ENCODE measurements around the gene GJB5.
A peak's percentile ranks its signal among the peaks of the same experiment; 100 is the strongest.
"Not testable (repeated sequence)": the region's sequence is repeated elsewhere in the genome, so short reads cannot be mapped to it uniquely, and the experiment has no call there.

Gene GJB5

DNA sequence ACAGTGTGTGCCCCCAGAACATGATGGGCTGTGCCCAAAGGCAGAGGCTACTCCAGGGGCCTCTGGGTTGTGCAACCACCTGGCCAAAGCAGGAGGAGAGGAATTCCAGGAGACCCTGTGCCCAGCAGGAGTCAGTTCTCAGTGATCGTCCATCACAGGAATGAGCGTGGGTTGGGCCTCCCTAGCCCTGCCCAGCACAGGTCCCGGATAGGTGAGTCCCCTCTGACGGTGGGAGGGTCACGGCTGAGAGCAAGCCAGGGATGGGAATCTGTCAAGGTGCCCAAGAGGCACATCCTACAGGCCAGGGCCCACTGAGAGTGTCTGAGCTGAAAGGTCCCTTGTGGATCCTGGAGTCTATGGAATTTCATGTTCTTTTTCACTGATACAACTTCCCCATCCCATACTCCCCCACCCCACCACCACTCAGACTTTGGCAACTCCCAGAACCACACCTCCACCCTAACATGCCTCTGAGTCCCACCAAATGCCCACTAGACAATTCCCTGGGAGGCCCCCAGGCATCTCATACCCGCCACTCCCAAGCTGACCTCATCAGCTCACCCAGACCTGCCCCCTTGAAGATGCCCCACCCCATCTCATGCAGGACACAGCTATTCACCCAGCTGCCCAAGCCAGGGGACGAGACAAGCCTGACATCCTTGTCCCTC is 7.8 kb downstream of the GJB5 start:
- no peak for DNase-seq (ENCODE audit: low read depth)
- TF ChIP-seq, protein P1, sequence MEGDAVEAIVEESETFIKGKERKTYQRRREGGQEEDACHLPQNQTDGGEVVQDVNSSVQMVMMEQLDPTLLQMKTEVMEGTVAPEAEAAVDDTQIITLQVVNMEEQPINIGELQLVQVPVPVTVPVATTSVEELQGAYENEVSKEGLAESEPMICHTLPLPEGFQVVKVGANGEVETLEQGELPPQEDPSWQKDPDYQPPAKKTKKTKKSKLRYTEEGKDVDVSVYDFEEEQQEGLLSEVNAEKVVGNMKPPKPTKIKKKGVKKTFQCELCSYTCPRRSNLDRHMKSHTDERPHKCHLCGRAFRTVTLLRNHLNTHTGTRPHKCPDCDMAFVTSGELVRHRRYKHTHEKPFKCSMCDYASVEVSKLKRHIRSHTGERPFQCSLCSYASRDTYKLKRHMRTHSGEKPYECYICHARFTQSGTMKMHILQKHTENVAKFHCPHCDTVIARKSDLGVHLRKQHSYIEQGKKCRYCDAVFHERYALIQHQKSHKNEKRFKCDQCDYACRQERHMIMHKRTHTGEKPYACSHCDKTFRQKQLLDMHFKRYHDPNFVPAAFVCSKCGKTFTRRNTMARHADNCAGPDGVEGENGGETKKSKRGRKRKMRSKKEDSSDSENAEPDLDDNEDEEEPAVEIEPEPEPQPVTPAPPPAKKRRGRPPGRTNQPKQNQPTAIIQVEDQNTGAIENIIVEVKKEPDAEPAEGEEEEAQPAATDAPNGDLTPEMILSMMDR (conservative IDR thresholded peaks at IDR 0.05; ENCODE audit: low read depth, low read length) = no peak
- H3K4me3 ChIP-seq (ENCODE audit: low read depth, low read length) = no peak overlapping the region

DNA sequence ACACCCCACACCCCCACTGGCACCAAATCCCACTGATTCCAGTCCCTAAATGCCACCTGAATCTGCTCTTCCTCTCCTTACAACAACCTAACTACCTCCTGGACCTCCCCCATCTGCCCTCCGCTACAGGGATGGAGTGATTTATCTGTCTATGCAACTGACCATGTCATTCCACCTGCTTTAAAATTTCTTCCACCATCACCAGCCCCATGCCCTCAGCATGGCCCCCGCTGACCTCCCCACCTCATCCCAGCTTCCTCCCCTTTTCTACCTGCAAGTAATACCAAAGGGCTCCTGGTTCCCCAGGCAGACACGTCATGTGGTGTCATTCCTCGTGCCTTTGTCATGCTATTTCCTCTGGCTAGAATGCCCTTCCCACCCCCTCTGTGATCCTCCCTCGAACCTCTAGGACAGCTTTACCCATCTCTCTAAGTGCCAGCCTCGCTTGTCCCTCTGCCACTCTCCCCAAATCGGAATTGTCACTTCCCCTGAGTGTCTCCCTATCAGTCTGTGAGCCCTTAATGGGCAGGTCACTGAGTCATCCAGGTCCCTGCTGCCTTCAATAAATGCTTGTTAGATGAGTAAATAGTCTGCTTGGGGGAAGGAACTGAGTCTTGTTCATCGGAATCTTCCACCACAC is 8.4 kb downstream of the GJB5 start:
- H3K4me3 ChIP-seq (ENCODE audit: low read depth, low read length) = no peak overlapping the region
- TF ChIP-seq, protein P1 (conservative IDR thresholded peaks at IDR 0.05; ENCODE audit: low read depth, low read length) = no peak
- DNase-seq (ENCODE audit: low read depth) = peak; percentile 13

DNA sequence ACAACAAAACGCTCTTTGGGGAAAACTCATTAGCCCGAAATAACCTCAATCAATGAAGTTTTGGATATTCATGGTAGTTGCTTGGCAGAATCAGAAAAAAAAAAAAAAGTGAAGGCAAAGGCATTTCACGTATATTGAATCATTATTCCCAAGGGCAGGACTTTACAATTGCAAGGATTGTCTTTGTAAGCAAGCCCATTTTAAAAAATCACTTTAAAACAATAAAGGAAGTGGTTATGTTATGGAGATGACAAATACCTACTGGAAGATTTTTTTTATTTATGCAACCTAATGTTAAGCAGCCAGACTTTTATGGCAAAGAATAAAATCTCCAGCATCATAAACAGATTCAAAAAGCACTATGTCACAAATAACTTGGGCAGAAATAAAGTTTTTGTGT is 14.0 kb downstream of the GJB5 start:
- TF ChIP-seq, protein P1 (conservative IDR thresholded peaks at IDR 0.05; ENCODE audit: low read depth, low read length) = no peak
- DNase-seq (ENCODE audit: low read depth) = no peak
- H3K4me3 ChIP-seq (ENCODE audit: low read depth, low read length) = no peak overlapping the region

DNA sequence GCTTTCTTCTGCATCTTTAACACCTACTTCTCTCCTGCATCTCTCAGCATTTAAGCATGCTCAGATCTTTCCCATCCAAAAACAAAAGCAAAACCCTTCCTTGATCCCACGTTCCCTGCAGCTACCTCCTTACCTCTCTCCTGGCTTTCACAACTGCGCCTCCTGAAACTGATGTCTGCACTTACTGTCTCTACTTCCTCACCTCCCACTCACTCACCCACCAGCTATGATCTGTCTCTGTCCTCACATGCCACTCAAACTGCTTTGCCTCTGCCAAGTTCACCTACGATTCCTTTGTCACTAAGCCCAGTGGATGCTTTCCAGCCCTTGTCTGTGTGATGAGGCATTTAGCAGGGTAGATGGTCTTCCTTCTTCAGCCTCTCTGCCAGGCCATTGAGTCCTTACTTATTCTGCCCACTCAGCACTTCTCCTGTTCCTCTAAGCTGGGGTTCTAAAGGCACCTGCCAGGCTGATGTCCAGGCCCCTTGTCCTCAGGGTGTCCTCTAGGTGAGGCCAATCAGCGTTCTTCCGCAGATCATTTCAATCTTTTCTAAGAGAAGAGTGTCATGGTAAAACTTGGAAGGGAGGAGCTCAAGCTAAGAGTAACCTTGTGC is 16.2 kb downstream of the GJB5 start:
- DNase-seq (ENCODE audit: low read depth) = no peak
- TF ChIP-seq, protein P1 (conservative IDR thresholded peaks at IDR 0.05; ENCODE audit: low read depth, low read length) = no peak
- no peak overlapping the region for H3K4me3 ChIP-seq (ENCODE audit: low read depth, low read length)

DNA sequence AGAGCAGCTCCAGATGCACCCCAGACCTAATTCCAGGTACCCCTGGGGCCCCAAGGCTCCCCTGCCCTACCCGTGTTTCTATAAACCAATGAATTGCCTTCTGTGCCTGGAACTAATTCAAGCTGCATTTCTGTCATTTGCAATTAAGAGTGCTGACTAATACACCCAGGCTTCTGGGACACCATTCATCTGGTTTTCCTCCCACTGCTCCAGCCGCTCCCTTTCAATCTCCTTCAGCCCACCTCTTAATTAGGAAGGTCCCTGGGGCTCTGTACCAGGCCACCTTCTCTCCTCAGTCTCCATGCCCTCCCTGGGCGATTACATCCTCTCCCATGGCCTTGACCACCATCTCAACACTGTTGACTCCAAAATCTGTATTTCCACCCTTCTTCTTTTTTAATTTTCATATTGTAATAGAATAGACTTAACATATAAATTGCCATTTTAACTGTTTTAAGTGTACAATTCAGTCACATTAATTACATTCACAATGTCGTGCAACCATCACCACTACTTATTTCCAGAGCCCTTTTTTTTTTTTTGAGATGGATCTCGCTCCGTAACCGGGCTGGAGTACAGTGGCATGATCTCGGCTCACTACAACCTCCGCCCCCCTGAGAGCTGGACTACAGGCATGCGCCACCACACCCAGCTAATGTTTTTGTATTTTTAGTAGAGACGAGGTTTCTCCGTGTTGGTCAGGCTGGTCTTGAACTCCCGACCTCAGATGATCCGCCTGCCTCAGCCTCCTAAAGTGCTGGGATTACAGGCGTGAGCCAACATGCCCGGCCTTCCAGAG is 16.9 kb downstream of the GJB5 start:
- H3K4me3 ChIP-seq (ENCODE audit: low read depth, low read length) = no peak overlapping the region
- TF ChIP-seq, protein P1 (conservative IDR thresholded peaks at IDR 0.05; ENCODE audit: low read depth, low read length) = no peak
- no peak for DNase-seq (ENCODE audit: low read depth)

DNA sequence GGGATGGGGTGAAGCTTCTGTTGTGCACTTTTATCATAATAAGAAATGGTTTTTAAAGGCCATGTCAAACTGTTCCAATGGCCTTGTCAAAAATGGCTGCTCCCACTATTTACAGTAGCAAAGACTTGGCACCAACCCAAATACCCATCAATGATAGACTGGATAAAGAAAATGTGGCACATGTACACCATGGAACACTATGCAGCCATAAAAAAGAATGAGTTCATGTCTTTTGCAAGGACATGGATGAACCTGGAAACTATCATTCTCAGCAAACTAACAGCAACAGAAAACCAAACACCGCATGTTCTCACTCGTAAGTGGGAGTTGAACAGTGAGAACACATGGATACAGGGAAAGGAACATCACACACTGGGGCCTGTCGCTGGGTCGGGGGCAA is 18.3 kb downstream of the GJB5 start:
- not testable (repeated sequence) for DNase-seq (ENCODE audit: low read depth)

DNA sequence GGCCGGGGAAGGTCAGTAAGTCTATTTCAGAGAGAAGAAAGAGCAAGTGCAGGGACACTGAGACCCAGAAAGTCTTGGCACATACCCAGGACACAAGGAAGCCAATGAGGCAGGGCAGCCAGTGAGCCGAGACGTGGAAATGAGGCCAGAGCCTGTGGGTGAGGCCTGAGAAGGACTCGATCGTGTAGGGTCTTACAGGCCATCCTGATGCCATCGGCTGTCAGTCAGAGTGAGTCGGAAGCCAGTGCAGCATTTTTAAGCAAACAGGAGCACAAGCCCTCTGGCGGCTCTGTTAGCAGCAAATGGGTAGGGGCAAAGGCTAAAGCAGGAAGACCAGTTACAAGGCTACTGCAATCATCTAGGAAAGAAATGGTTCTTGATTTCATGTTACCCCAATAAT is 20.1 kb downstream of the GJB5 start:
- no peak for DNase-seq (ENCODE audit: low read depth)
- TF ChIP-seq, protein P1 (conservative IDR thresholded peaks at IDR 0.05; ENCODE audit: low read depth, low read length) = no peak

More for the DNA sequence above, 18.3 kb downstream of the GJB5 start:
- H3K4me3 ChIP-seq (ENCODE audit: low read depth, low read length) = not testable (repeated sequence)

More for the DNA sequence above, 20.1 kb downstream of the GJB5 start:
- no peak overlapping the region for H3K4me3 ChIP-seq (ENCODE audit: low read depth, low read length)
